HG02885 (cell line): ENCODE data around the gene PRKG2.

Experiments used
- ATAC-seq: cut with Tn5 transposase; IDR thresholded peaks from one replicate; pipeline ENCODE4 v1.9.1; 2021; ENCODE audit warnings: mild to moderate bottlenecking; ENCODE audit not compliant: unreplicated experiment, poor library complexity

Gene PRKG2

DNA sequence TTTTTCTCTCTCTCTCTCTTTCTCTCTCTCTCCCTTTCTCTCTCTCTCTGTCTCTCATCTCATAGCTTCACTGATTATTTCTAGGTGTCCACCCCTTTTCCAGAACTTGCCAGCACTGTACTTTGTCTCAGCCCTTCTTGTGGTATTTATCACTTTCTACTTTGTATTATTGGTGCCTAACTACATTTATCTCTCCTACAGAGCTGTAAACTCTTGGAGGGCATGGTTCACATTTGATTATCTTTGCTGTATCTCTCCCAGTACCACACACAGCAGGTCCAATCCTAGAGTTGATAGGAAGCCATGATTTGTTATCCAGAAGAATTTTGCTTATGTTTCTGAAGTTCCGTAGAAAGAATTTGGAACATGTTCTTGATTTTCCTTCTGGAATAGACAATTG is 5.2 kb upstream of the PRKG2 start:
- ATAC-seq, result no peak

DNA sequence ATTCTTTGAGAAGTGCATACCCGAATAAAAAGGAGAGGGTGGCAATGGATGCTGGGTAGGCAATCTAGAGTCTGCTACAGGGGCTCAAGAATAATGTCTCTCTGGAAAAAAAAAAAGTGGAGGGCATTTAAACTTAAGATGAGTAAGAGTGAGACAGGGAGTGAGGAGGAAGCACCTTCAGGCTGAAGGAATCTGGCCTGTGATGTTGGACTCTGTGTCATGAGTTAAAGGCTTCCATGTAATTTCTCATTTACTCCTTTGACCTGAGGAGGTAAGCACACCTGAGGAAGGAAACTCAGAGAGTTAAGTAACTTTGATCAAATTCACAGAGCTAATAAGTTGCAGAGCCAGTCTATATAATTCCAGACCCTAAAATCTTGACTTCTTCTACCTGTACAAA is 3.2 kb upstream of the PRKG2 start:
- ATAC-seq, result no peak

DNA sequence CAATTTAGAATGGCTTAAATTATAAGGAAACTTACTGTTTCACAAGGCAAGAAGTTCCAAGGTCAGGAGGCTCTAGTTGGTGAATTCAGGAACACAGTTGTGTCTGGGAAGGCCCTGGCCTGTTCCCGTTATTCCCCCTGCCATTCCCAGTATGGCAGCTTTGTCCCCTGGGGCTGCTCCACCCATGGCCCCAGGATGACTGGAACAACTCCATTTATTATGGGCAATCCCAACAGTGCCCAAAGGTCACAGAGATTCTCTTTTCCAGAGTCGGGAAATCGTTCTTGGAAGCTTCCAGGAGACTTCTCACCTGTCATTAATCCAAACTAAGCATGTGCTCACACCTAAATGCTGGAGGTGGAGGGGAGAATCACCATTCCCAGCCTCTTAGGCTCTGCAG is 2.8 kb upstream of the PRKG2 start:
- ATAC-seq, result no peak

DNA sequence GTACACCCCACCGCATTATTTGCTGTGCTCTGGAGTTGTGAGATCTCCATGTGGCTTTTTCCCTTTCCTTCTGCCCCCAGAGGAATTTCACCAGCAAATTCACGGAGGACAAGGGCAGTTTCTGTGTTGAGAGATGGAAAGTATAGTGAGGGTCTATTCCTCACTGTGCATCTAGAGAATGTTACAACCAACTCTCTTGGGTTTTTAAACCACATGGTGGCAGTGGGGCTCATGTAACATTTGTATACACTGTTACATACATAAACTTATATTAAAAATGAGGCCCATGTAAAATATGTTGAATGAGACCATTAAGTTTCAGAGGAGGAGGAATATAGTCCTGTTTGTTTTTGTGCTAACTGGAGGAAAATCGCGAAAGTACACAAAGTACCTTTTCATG is 909 bp upstream of the PRKG2 start:
- no peak for ATAC-seq

DNA sequence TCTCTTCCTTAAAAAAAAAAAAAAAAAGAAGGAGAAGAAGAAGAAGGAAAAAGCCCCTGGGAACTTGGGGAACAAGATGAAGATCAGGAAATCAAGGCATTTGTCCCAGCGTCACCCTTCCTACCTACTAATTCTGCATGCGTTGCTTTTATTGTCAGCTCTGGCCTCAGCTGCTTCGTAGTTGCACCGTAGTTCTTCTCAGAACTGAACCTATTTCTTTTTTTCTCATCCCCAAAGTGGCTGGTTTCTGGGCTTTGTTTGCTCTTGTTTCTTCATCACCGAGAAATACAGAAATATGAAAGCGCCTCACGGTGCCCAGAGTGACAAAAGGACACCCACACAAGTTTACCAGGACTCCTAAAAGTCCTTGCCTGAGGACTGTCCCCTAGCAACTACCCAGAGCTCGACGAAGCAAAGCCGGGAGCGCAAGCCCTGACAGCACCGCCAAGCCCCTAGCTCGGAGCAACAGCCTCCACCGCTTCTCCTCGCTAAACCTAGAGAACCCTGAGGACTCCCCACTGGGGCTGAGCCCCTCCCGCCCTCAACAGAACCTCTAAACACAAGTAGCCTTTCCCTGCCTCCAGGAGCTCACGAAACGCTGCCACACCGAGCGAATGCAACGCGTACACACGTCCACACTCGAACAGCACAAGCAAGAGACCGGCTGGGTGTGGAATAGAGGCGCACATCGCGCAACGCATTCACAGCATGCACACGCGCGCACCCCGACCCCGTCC is 710 bp downstream of the PRKG2 start:
- no peak for ATAC-seq

DNA sequence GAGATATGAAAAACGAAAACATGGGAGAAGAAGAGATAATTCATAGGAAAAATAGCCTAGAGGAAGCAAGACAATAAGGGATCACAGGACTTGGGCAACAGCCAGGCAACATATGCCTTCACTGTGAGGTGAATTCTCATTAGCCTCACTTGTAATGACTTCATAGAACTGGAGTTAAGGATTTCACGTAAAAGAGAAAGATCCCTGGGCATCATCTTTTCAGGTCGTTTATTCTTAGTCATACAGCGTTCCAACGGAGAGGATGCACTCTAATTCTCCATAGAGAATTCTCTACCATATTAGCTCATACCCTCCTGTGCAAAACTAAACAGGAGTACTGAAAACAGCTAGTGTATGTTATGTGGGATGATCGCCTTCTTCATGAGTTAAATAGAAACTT is 1.4 kb downstream of the PRKG2 start:
- no peak for ATAC-seq

DNA sequence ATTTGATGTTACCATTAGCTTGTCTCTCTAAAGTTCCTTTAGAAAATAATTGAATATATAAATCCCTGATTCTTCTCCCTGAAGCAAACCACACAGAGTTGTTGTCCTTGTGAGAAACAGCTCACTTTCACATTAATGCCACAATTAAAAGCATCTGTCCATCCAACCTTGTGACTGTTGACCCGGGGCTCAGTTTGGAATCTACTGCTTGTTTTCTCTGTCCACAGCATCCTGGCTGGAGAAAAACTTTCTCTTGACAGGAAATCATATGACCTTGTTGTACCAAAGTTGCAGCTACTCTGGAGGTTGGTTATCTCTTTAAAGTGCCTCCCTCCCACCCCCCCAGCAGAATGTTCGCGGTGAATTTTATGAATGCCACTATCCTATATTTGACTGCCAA is 3.1 kb downstream of the PRKG2 start:
- ATAC-seq, result no peak

DNA sequence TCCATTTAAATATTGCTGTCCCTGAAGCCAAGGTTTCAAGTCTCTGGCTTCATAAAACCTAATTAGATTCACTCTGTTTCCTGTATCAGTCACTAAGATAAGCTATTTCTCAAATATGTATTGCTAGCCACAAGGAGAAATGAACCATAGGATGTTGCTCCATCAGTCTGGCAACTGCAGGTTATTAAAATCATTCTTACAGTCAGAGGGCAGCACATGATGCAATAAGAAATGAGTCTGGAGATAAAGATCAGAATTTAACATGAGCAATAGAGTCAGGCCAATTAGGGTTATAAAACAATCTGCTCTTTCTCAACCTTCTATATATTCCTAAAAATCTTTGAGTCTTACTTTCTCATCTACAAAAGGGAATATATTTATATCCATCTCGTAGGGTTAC is 7.2 kb downstream of the PRKG2 start:
- no peak for ATAC-seq

DNA sequence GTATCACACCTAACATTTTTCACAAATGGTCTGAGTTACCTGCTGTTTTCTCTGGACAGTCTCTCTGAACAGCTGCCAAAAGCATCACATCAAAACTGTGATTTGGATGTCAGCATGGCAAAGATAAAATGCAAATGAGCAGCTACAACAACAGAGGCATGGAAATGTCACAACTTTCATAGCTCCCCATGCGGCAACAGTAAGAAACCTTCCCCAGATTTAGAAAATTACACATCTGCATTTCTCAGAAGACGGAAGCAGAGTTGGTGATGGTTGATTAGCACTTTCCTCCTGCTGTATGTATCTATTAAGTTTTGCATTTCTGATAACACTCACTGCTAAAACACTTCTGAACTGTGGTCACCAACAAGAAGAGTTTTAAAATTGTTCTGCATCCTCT is 9.7 kb downstream of the PRKG2 start:
- ATAC-seq, result no peak

DNA sequence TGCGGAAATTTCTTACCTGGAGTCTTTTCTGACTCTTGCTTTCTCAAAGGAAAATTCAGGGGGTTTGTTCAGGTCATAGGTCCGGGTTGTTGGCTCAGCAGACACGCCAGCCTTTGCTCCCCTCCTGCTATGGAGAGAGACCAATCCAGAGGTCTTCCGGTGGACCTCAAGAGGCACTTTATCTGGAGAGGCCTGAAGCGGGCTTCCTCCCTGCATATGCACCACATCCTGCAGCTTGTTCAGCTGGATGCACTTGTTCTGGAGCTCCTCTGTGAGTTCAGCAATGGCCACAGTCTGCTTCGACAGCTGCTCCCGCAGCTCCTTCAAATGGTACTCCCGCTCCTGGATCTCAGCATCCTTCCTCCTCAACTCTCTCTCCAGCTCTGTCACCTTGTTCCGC is 10.5 kb downstream of the PRKG2 start:
- ATAC-seq, result no peak

DNA sequence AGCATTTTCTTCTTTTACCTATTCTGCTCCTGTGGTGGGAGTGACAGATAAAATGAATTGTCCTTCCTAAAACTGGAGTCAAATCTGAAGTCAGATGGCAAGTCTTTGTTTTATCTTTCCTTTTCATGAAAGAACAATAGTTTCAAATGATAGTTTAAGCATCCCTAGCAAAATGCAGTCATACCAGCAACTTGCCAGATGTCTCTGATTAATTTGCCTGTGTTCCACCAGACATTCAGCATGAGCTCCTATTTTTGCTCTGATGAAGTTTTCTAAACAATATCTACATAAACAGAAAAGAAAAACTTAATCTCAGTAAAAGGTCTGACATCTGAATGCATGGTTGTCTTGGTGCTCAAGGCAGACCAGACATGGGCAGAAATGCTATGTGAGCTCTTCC is 15.2 kb downstream of the PRKG2 start:
- ATAC-seq, result no peak

DNA sequence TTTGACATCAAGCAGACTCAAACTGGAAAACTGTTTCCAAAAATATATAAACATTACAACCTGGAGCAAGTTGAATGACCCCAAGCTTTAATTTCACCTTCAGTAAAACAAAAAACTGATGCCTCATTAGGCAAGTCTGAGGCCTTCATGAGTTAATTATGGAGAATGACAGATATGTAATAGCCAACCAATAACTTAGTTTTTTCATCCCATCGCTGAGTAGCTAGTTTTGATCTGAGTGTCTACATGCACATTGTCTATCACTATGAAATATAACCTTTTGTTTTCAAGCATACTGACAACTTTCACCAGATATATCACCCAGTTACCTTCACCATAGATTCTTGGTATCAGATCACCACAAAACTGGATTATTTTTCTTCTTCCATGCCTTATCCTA is 16.4 kb downstream of the PRKG2 start:
- no peak for ATAC-seq

DNA sequence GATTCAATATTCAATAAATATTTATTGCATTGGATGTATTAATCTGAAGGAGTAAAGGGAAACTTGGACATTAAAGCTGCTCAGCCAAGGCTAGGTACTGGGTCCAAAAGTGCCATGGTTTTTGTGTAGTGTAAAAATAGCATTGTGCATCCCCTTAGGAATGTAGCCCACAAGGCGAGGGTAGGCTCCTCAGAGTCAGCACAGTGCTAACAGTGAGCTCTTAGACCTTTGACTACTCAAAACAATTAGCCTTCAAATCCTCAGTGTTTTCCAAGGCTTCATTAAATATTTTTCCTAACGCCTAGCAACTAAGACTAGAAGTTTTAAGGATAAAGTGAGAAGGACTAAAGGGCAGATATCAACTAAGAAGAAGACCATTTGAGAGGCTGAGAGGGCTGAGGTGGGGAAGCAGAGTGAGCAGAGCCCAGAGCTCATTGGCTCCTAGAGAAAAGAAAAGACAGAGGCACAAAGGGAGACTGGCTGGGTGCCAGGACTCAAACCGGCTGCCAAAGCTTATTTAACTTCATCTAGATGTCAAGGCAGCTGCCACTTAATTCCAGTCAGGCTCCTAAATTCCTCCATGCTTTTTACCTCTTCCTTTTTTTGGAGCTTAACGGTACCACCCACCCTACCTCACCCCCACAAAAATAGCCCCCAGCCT is 17.0 kb downstream of the PRKG2 start:
- ATAC-seq, result no peak

DNA sequence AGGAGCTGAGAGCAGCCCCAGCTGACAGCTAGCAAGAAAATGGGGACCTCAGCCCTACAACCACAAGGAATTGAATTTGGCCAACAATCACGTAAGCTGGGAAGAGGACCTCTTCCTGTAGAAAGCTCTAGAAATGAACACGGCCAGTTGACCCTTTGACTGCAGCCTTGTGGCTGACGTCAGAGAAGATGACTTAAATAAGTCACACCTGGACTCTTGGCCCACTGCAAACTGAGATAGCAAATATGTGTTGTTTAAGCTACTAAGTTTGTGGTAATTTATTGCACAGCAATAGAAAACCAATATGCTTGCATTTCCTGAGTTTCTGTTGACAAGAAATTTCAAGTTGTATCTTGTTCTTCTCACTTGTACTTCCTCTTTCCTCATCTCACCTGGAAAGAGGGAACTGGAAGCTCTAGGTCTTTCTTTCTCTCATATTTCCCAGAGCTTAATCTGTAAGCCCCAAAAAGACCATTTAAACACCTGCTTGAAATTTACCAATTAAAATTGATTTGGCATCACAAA is 18.8 kb downstream of the PRKG2 start:
- no peak for ATAC-seq

DNA sequence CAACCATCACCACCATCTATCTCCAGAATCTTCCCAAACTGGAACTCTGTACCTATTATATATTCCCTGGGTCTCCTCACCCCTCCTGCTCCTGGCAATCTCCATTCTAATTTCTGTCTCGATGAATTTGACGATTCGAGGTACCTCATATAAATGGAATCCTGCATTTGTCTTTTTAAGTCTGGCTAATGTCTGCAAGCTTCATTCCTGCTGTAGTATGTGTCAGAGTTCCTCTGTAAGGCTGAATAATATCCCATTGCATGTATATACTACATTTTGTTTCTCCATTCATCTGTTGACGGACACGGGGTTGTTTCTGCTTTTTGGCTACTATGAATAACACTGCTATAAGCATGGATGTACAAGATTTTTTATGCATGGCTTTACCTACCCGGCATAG is 19.5 kb downstream of the PRKG2 start:
- no peak for ATAC-seq

DNA sequence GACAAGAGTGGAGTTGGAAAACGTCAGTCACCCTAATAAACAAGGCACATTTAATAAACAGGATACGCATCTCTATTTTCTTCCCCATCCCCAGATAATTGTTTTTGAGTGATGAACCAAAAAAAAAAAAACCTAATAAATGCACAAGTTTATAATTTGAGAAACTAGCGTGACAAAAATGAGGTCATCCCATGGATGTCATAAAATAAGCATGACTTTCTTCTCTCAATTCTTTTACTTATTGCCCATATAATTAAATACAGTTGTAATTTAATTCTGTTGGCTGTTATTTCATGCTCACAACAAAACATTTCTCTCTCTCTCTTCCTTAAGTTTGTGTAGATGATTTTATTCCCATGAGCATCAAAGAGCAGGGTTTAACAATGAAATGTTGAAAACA is 20.7 kb downstream of the PRKG2 start:
- no peak for ATAC-seq

DNA sequence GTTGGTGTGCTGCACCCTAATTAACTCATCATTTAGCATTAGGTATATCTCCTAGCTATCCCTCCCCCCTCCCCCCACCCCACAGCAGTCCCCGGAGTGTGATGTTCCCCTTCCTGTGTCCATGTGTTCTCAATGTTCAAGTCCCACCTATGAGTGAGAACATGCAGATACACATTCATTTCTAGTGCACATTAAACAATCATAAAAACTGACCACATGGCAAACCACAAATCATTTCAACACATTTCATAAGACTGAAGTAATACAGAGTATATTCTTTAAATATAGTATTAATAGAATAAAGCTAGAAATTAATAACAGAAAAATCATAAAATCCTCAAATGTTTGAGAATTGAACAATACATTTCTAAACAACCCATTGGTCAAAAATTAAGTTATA is 34.1 kb downstream of the PRKG2 start:
- no peak for ATAC-seq

DNA sequence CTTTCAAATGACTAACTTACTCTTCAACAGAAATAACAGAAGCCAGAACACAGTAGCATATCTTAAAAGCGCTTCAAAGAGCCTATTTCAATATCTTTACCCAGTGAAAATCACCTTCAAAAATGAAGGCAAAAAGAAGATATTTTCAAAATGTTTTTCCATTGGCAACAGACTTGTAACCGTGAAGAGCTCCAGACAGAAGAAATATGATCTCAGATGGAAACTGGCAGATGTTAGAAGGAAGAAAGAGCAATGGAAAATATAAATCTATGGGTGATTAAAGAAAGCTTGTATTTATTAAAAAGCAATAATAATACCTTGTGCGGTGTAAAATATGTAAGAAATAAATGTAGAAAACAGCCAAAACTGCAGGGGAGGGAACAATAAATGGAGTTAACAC is 35.7 kb downstream of the PRKG2 start:
- ATAC-seq, result no peak

DNA sequence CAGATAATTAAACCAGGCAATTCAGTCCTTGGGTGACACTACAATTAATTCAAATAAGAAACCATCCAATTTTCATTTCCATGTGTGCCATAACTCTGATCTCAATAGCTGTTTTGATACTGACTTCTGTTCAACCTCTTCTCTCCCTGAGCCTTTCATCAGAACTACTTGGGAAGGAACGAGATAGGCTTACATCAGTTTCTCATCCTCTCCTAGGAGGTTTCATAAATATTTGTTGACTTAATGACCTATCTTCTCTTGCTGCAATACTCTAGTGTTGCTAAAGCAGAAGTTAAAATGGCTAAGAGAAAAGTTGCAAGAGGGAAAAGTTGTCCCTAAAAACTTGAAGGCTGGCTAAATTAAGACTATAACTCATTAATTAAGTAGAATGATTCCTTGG is 41.8 kb downstream of the PRKG2 start:
- ATAC-seq, result no peak

DNA sequence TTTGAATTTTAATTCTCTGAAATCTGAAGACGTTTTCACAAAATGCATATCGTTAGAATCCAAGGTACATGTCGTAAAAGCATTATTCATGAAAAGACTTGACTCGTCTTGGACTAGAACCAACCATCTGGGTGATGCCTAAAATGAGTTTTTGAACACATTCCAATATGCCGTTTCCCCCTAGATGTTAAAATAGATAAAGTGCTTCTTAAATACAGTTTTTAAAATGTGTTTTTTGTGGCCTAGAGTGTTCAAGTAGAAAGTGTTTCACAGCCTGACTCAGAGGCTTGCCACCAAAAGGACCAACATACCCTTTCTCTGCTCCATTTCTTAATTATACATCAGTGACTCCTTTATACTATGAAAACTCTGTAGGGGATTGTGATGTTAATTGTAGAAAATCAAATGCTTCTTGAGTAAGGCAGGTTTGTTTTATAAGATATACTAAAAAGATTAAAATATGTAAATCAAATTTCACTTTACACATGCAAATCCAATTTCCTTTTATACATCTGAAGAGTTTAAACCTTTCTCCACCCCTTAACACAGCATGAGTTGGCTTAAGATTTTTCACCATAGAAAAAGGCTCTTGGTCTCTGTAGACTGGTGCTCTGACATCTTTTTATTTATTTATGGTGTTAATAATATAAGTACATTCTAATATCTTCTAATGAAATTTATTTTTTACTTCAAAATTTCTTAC is 48.4 kb downstream of the PRKG2 start:
- ATAC-seq, result no peak

DNA sequence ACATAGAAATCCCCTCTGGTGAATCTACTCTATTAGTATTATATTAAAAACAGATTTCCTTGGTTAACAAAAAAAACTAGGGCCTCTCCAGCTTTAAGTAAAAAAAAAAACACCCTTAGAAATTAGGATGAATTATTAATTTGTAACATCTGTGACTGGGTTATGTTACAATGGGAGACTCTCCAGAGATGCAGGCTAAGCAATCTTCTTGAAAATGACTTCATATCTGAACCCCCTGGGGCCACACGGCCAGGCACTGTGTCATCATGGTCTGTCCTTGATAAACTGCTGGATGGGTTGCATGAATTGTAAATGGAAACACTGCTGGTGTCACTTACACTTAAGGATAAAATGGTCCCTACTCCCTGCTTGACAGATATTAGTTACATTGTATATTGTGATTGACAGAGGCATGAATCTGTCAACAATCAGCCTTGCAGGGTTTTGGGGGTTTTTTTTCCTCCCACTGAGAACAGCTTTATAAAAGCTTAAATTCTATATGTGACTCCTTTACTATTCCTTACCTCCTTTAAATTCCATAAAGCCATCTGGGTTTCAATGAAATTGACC is 49.1 kb downstream of the PRKG2 start:
- no peak for ATAC-seq
